ENCODE measurements around the gene MAMDC2. TPM values are rescaled to one million over a fixed set of nuclear protein-coding genes. Genes with fewer than 3 reads are reported as not detected.

Gene MAMDC2
- total RNA-seq, 1 donor from 2014 or later = 3.4 TPM

DNA sequence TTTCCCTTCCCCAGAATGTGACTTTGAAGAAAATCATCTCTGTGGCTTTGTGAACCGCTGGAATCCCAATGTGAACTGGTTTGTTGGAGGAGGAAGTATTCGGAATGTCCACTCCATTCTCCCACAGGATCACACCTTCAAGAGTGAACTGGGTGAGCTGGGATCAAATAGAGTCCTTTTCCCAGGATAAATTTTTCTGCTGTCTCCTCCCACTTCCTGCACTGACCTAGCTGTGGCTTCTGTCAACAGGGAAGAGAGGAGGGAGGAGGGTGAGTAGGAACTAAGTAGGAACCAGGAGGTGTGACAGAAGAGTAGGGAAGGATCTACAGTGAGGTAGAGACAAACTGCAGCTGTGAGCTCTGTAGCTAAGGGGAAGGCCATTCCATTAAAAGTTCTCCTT is 69.3 kb downstream of the MAMDC2 start:
- H3K36me3 ChIP-seq = peaks cover 0 to 3% of the 10 kb centered on the region in 2 donors
- H3K27me3 ChIP-seq = no peaks in the 10 kb centered on the region
- intact Hi-C loops (cut with DNase I) = loop anchor here (5.0 kb wide), 1 partner anchor 71 kb away; the partner anchor contains the start of gene MAMDC2
- H3K4me3 ChIP-seq = no peak overlapping the region
- no peak overlapping the region for H3K27ac ChIP-seq
- no peaks in the 10 kb centered on the region for H3K4me1 ChIP-seq
- TF ChIP-seq, protein P1, sequence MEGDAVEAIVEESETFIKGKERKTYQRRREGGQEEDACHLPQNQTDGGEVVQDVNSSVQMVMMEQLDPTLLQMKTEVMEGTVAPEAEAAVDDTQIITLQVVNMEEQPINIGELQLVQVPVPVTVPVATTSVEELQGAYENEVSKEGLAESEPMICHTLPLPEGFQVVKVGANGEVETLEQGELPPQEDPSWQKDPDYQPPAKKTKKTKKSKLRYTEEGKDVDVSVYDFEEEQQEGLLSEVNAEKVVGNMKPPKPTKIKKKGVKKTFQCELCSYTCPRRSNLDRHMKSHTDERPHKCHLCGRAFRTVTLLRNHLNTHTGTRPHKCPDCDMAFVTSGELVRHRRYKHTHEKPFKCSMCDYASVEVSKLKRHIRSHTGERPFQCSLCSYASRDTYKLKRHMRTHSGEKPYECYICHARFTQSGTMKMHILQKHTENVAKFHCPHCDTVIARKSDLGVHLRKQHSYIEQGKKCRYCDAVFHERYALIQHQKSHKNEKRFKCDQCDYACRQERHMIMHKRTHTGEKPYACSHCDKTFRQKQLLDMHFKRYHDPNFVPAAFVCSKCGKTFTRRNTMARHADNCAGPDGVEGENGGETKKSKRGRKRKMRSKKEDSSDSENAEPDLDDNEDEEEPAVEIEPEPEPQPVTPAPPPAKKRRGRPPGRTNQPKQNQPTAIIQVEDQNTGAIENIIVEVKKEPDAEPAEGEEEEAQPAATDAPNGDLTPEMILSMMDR (IDR thresholded peaks at IDR 0.05) = no peak
- no peaks in the 10 kb centered on the region for H3K9me3 ChIP-seq
- DNase-seq (ENCODE audit: low spot score in 2 of 2) = no peak

DNA sequence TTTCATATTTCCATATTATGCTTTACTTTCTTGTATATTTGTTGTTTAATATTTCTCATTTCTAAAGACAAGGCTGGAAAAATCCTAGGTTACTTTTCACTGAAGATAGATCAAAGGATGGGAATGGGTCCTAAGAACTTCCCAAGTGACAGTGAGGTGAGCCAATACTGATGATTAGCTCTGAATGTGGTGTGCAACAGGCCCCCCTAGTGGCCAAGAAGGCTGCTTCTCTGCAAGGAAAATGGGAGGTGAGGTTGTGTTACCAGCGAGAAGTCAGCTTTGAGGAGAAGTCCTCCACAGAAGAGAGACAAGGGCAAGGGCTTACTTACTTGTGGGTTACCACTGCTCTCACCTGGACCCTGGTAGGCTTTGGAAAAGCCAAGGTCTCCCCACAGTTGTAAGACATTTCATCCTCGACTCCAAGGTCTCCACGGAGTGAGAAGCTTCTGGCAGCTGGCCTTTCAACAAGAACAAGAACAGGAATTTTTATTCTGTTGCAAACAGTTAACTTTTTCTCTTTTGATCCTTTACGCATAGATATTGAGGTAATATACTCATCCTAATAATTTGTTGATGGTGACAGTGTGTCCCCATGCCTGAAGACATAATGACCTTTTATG is 69.9 kb downstream of the MAMDC2 start:
- DNase-seq (ENCODE audit: low spot score in 2 of 2) = peak in 1 of 2 donors; percentile 73
- TF ChIP-seq, protein P1 (IDR thresholded peaks at IDR 0.05) = peak in 2 of 3 experiments; percentile 59 to 71
- H3K4me3 ChIP-seq = no peak overlapping the region
- no peaks in the 10 kb centered on the region for H3K4me1 ChIP-seq
- no peaks in the 10 kb centered on the region for H3K27me3 ChIP-seq
- peaks cover 0 to 3% of the 10 kb centered on the region in 2 donors for H3K36me3 ChIP-seq
- intact Hi-C loops (cut with DNase I) = loop anchor here (5.0 kb wide), 1 partner anchor 71 kb away; the partner anchor contains the start of gene MAMDC2
- no peaks in the 10 kb centered on the region for H3K9me3 ChIP-seq
- no peak overlapping the region for H3K27ac ChIP-seq

DNA sequence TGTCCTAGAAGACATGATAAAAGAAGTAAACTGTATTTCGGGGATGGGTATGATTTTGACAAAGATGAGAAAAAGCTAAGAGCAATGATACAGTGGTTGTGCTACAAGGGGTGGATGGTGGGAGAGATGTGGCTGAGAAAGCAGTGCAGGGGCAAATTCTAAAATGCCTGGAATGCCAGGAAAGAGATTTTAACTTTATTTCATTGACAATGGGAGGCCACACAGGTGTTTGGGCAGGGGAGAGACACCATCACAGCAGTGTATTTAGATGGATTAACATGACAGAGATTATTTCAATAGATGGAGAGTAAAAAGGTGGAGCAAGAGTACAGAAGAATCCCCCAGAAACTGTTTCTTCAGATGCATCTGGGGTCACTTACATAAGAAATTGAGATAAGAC is 71.2 kb downstream of the MAMDC2 start:
- Histone ChIP-seq H3K9me3 (no peaks in the 10 kb centered on the region), H3K36me3 (no peaks in the 10 kb centered on the region), H3K27me3 (no peaks in the 10 kb centered on the region), H3K4me3 (no peak overlapping the region), H3K27ac (no peak overlapping the region), H3K4me1 (no peaks in the 10 kb centered on the region)
- TF ChIP-seq, protein P1 (IDR thresholded peaks at IDR 0.05) = no peak
- intact Hi-C loops (cut with DNase I) = loop anchor here (5.0 kb wide), 1 partner anchor 73 kb away; the partner anchor contains the start of gene MAMDC2
- DNase-seq (ENCODE audit: low spot score in 2 of 2) = no peak

DNA sequence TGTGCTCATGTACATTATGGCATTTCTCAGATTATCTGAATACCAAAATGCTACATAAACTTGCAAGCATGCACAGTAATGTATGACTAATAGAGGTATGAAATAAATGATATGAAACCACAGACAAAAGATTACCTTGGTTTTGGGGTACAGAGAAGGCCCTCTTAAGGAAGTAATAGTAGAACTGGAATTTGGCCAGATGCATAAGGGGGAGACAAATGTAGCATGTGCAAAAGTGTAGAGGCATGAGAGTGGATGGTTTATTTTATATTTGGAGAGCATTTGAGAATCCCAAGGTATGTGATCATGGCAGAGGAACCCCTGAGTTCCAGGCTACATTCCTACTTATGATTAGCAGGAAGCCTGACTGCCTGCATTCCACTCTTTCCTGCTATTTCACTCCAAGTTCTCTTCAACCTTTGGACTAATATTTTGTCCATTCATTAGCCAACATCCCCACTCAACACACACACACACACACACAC is 74.2 kb downstream of the MAMDC2 start:
- DNase-seq (ENCODE audit: low spot score in 2 of 2) = no peak
- H3K4me1 ChIP-seq = no peaks in the 10 kb centered on the region
- no peak overlapping the region for H3K27ac ChIP-seq
- no peaks in the 10 kb centered on the region for H3K36me3 ChIP-seq
- no peak overlapping the region for H3K4me3 ChIP-seq
- no peaks in the 10 kb centered on the region for H3K27me3 ChIP-seq
- H3K9me3 ChIP-seq = no peaks in the 10 kb centered on the region
- TF ChIP-seq, protein P1 (IDR thresholded peaks at IDR 0.05) = no peak
- intact Hi-C loops (cut with DNase I) = no loop called here

DNA sequence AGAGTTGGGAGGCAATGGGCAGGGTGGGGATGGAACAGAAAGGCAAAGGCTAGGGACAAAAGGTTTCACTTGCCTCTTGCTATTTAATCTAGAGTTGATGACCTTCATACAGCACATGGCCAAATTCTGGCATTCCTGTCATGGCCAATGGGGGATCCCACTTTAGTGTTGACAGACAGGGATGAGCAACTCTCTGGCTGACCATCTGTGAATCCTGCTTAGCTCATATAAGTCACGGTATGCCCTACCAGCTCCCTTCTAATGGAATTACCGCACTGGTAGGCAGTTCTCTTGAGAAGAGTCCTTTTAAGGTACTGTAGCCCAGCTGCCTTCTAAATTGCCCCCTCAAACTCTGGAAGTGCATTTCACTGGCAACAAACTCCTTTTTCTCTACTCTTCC is 76.1 kb downstream of the MAMDC2 start:
- Histone ChIP-seq H3K27ac (no peak overlapping the region), H3K27me3 (no peaks in the 10 kb centered on the region), H3K9me3 (no peaks in the 10 kb centered on the region), H3K4me3 (no peak overlapping the region), H3K4me1 (no peaks in the 10 kb centered on the region), H3K36me3 (no peaks in the 10 kb centered on the region)
- TF ChIP-seq, protein P1 (IDR thresholded peaks at IDR 0.05) = no peak
- intact Hi-C loops (cut with DNase I) = no loop called here
- DNase-seq (ENCODE audit: low spot score in 2 of 2) = no peak

Data from ascending aorta (tissue), 2 donors.